ENCODE results near the gene PGGHG. TPM values are rescaled to one million over a fixed set of nuclear protein-coding genes. Genes with fewer than 3 reads are reported as not detected.

Gene PGGHG
- total and polyA plus RNA-seq, 10 of the 15 experiments (the other 5 are each of a cell fraction or from before 2014, with no cell fraction given) = 0.10 to 8.3 (median 1.8) TPM

GRCh38 chr11:250740-251299 lies 38.1 kb upstream of the PGGHG start (continued):
- TF ChIP-seq YY1 (IDR thresholded peaks at IDR 0.05; ENCODE audit: low read depth, low read length) (peak; percentile 45; the same call in 1 of the 2 replicates), CTCF (IDR thresholded peaks at IDR 0.05 in 2 of 3, conservative IDR thresholded peaks at IDR 0.05 in 1 of 3; ENCODE audit: control insufficient read depth in 2 of 3, extremely low read depth in 1 of 3, insufficient read depth in 1 of 3, low read depth in 3 of 3, low read length in 3 of 3) (peak; percentile 61 to 77 (median 64)), RUNX3 (IDR thresholded peaks at IDR 0.05; ENCODE audit: low read length) (peak; percentile 88), NFXL1 (IDR thresholded peaks at IDR 0.05; ENCODE audit: borderline replicate concordance) (no peak), ZNF24 (IDR thresholded peaks at IDR 0.05) (no peak), CBFB (IDR thresholded peaks at IDR 0.05; ENCODE audit: low read depth) (0 out of 2 replicates have a peak, but pooled peaks have one; percentile 56), ATF3 (IDR thresholded peaks at IDR 0.05; ENCODE audit: borderline replicate concordance, extremely low read depth, low read depth, low read length) (no peak), WRNIP1 (IDR thresholded peaks at IDR 0.05; ENCODE audit: borderline replicate concordance, low read depth, low read length) (no peak), ZNF217 (IDR thresholded peaks at IDR 0.05) (no peak), POLR2AphosphoS2 (IDR thresholded peaks at IDR 0.05; ENCODE audit: low read depth, low read length) (no peak), DPF2 (IDR thresholded peaks at IDR 0.05) (no peak), NR2F1 (conservative IDR thresholded peaks at IDR 0.05) (no peak), CHD4 (IDR thresholded peaks at IDR 0.05) (no peak), RAD21 (IDR thresholded peaks at IDR 0.05; ENCODE audit: insufficient read depth, low read depth, low read length) (peak; percentile 63), MEF2A (IDR thresholded peaks at IDR 0.05; ENCODE audit: insufficient read depth, low read depth, low read length) (no peak), TARDBP (IDR thresholded peaks at IDR 0.05; ENCODE audit: borderline replicate concordance) (no peak), KDM1A (IDR thresholded peaks at IDR 0.05; ENCODE audit: borderline replicate concordance) (no peak)
- TF ChIP-seq, protein P1, sequence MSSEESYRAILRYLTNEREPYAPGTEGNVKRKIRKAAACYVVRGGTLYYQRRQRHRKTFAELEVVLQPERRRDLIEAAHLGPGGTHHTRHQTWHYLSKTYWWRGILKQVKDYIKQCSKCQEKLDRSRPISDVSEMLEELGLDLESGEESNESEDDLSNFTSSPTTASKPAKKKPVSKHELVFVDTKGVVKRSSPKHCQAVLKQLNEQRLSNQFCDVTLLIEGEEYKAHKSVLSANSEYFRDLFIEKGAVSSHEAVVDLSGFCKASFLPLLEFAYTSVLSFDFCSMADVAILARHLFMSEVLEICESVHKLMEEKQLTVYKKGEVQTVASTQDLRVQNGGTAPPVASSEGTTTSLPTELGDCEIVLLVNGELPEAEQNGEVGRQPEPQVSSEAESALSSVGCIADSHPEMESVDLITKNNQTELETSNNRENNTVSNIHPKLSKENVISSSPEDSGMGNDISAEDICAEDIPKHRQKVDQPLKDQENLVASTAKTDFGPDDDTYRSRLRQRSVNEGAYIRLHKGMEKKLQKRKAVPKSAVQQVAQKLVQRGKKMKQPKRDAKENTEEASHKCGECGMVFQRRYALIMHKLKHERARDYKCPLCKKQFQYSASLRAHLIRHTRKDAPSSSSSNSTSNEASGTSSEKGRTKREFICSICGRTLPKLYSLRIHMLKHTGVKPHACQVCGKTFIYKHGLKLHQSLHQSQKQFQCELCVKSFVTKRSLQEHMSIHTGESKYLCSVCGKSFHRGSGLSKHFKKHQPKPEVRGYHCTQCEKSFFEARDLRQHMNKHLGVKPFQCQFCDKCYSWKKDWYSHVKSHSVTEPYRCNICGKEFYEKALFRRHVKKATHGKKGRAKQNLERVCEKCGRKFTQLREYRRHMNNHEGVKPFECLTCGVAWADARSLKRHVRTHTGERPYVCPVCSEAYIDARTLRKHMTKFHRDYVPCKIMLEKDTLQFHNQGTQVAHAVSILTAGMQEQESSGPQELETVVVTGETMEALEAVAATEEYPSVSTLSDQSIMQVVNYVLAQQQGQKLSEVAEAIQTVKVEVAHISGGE (CRISPR knock-in tag; IDR thresholded peaks at IDR 0.05) = no peak
- TF ChIP-seq, protein P2, sequence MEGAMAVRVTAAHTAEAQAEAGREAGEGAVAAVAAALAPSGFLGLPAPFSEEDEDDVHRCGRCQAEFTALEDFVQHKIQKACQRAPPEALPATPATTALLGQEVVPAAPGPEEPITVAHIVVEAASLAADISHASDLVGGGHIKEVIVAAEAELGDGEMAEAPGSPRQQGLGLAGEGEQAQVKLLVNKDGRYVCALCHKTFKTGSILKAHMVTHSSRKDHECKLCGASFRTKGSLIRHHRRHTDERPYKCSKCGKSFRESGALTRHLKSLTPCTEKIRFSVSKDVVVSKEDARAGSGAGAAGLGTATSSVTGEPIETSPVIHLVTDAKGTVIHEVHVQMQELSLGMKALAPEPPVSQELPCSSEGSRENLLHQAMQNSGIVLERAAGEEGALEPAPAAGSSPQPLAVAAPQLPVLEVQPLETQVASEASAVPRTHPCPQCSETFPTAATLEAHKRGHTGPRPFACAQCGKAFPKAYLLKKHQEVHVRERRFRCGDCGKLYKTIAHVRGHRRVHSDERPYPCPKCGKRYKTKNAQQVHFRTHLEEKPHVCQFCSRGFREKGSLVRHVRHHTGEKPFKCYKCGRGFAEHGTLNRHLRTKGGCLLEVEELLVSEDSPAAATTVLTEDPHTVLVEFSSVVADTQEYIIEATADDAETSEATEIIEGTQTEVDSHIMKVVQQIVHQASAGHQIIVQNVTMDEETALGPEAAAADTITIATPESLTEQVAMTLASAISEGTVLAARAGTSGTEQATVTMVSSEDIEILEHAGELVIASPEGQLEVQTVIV (IDR thresholded peaks at IDR 0.05; ENCODE audit: borderline replicate concordance, partially characterized antibody) = no peak
- TF ChIP-seq, protein P3, sequence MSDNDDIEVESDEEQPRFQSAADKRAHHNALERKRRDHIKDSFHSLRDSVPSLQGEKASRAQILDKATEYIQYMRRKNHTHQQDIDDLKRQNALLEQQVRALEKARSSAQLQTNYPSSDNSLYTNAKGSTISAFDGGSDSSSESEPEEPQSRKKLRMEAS (IDR thresholded peaks at IDR 0.05; ENCODE audit: low read depth, low read length) = no peak

All from GM12878 (cell line).